Prostate gland (tissue), 2 donors: ENCODE data around the gene DHX32.
"Not testable (repeated sequence)": the region's sequence is repeated elsewhere in the genome, so short reads cannot be mapped to it uniquely, and the experiment has no call there.

ENCODE experiments used
- POLR2AphosphoS5 ChIP-seq: sonication (generic); formaldehyde crosslinking; IDR thresholded peaks from one replicate; pipeline ENCODE4 v1.6.1; 2017; ENCODE audit warnings: antibody characterized with exemption
- TF ChIP-seq, protein P1 (sequence below), 4 experiments: fragments of 200-600 bp in 2 of 4; fragments of 450-650 bp in 2 of 4; sonication (generic) in 2 of 4; IDR thresholded peaks; 1 replicate in 3 of 4; 2 replicates in 1 of 4; pipeline ENCODE4 v1.5.1; 2016 to 2019; ENCODE audit warnings: antibody characterized with exemption in 4 of 4, mild to moderate bottlenecking in 2 of 4, moderate library complexity in 2 of 4

DNA sequence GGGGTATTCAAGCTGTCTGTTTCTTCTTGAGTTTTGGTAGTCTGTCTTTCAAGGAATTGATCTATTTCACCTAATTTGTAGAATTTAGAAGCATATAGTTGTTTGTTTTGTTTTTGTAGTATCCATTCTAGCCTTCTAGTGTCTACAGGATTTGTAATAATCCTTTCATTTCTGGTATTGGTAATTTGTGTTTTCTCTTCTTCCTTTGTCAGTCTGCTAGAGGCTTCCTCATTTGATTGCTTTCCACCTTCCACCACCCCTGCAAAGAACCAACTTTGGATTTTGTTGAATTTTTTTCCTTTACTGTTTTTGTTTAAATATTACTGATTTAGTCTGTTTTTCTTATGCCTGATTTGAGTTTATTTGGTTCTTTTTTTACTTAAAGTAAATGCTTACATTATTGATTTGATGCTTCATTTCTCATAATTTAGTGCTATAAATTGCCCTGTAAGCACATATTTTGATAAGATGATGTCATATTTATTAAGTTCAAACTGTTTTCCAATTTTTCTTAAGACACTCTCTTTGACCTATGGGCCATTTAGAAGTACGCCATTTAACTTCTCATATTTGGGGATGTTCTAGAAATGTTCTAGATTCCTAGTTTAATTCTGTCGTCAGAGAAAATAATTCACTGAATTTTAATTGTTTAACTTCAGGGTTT is 40.7 kb upstream of the DHX32 start:
- TF ChIP-seq, protein P1, sequence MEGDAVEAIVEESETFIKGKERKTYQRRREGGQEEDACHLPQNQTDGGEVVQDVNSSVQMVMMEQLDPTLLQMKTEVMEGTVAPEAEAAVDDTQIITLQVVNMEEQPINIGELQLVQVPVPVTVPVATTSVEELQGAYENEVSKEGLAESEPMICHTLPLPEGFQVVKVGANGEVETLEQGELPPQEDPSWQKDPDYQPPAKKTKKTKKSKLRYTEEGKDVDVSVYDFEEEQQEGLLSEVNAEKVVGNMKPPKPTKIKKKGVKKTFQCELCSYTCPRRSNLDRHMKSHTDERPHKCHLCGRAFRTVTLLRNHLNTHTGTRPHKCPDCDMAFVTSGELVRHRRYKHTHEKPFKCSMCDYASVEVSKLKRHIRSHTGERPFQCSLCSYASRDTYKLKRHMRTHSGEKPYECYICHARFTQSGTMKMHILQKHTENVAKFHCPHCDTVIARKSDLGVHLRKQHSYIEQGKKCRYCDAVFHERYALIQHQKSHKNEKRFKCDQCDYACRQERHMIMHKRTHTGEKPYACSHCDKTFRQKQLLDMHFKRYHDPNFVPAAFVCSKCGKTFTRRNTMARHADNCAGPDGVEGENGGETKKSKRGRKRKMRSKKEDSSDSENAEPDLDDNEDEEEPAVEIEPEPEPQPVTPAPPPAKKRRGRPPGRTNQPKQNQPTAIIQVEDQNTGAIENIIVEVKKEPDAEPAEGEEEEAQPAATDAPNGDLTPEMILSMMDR (IDR thresholded peaks at IDR 0.05) = not testable (repeated sequence)
- not testable (repeated sequence) for TF ChIP-seq POLR2AphosphoS5
